DND-41 (cell line): Measurements from ENCODE around the gene NELL2.

ENCODE experiments used
- ATAC-seq: fragments of 200-7000 bp; cut with Tn5 transposase; 3 replicates; pipeline ENCODE4 v1.9.1; 2021; ENCODE audit warnings: low read depth; ENCODE audit not compliant: insufficient read depth
- DNase-seq: peaks from one replicate; pipeline ENCODE4 v3.0.0-alpha.2; 2020
- H2AFZ ChIP-seq: 2 replicates; pipeline ENCODE4 v1.6.0; 2012; ENCODE audit warnings: low read depth, low read length
- H3K27ac ChIP-seq: 2 replicates; pipeline ENCODE4 v1.5.1; 2012; ENCODE audit warnings: low read length, inconsistent platforms
- H3K27me3 ChIP-seq: fragments of 200-600 bp; sonication (generic); 2 replicates; pipeline ENCODE4 v1.6.0; 2012; ENCODE audit warnings: low read length, mild to moderate bottlenecking, inconsistent platforms; ENCODE audit not compliant: insufficient read depth, poor library complexity
- H3K36me3 ChIP-seq: 2 replicates; pipeline ENCODE4 v1.5.1; 2012; ENCODE audit warnings: low read length, inconsistent platforms; ENCODE audit not compliant: insufficient read depth
- H3K4me1 ChIP-seq: 2 replicates; pipeline ENCODE4 v1.5.1; 2012; ENCODE audit warnings: mild to moderate bottlenecking, low read length; ENCODE audit not compliant: insufficient read depth
- H3K4me2 ChIP-seq: 2 replicates; pipeline ENCODE4 v1.6.0; 2012; ENCODE audit warnings: mild to moderate bottlenecking, moderate library complexity, low read length, inconsistent platforms; ENCODE audit not compliant: insufficient read depth
- H3K4me3 ChIP-seq, 2 experiments: fragments of 200-600 bp in 1 of 2; shearing (Covaris generic) in 1 of 2; 2 replicates each; pipeline ENCODE4 v1.5.1; 2012 to 2016; ENCODE audit warnings: inconsistent platforms in 2 of 2, low read length in 2 of 2, mild to moderate bottlenecking in 2 of 2, low read depth in 1 of 2, moderate library complexity in 1 of 2
- H3K79me2 ChIP-seq: 2 replicates; pipeline ENCODE4 v1.6.0; 2012; ENCODE audit warnings: low read length, inconsistent platforms; ENCODE audit not compliant: insufficient read depth
- H3K9ac ChIP-seq: 2 replicates; pipeline ENCODE4 v1.6.0; 2012; ENCODE audit warnings: low read depth, mild to moderate bottlenecking, inconsistent platforms, low read length, moderate library complexity
- H3K9me3 ChIP-seq: 2 replicates; pipeline ENCODE4 v1.5.1; 2012; ENCODE audit warnings: low read length, moderate library complexity, mild to moderate bottlenecking, inconsistent platforms; ENCODE audit not compliant: insufficient read depth, severe bottlenecking
- H4K20me1 ChIP-seq: 2 replicates; pipeline ENCODE4 v1.6.0; 2012; ENCODE audit warnings: low read length; ENCODE audit not compliant: insufficient read depth
- EZH2 ChIP-seq: IDR thresholded peaks from 3 replicates; pipeline ENCODE4 v1.6.1; 2012; ENCODE audit warnings: borderline replicate concordance, low read depth, mild to moderate bottlenecking, moderate library complexity, low read length, inconsistent platforms; ENCODE audit not compliant: severe bottlenecking
- TF ChIP-seq, protein P1 (sequence below): IDR thresholded peaks from 2 replicates; pipeline ENCODE4 v1.5.1; 2012; ENCODE audit warnings: borderline replicate concordance, low read length, moderate library complexity, mild to moderate bottlenecking; ENCODE audit not compliant: poor library complexity, severe bottlenecking; ENCODE audit errors: extremely low read depth

NELL2 gene

GRCh38 chr12:44655846-44656245 lies 220.3 kb downstream of the NELL2 start:
- ATAC-seq: no peak
- Histone ChIP-seq H3K27ac (no peak overlapping the region), H3K9me3 (no peaks in the 10 kb centered on the region), H3K27me3 (no peaks in the 10 kb centered on the region), H3K4me1 (no peaks in the 10 kb centered on the region), H4K20me1 (no peaks in the 10 kb centered on the region), H3K4me2 (no peak overlapping the region), H2AFZ (no peak overlapping the region), H3K9ac (no peak overlapping the region), H3K79me2 (no peaks in the 10 kb centered on the region), H3K36me3 (no peaks in the 10 kb centered on the region), H3K4me3 (no peak overlapping the region)
- no peak for TF ChIP-seq EZH2
- TF ChIP-seq, protein P1, sequence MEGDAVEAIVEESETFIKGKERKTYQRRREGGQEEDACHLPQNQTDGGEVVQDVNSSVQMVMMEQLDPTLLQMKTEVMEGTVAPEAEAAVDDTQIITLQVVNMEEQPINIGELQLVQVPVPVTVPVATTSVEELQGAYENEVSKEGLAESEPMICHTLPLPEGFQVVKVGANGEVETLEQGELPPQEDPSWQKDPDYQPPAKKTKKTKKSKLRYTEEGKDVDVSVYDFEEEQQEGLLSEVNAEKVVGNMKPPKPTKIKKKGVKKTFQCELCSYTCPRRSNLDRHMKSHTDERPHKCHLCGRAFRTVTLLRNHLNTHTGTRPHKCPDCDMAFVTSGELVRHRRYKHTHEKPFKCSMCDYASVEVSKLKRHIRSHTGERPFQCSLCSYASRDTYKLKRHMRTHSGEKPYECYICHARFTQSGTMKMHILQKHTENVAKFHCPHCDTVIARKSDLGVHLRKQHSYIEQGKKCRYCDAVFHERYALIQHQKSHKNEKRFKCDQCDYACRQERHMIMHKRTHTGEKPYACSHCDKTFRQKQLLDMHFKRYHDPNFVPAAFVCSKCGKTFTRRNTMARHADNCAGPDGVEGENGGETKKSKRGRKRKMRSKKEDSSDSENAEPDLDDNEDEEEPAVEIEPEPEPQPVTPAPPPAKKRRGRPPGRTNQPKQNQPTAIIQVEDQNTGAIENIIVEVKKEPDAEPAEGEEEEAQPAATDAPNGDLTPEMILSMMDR: no peak
- DNase-seq: no peak

GRCh38 chr12:44654646-44655639 lies 221.2 kb downstream of the NELL2 start:
- H3K27ac ChIP-seq: no peak overlapping the region
- ATAC-seq (no peak), DNase-seq (no peak)
- no peaks in the 10 kb centered on the region for H3K79me2 ChIP-seq
- H3K9ac ChIP-seq: no peak overlapping the region
- H3K4me3 ChIP-seq: no peak overlapping the region
- H4K20me1 ChIP-seq: no peaks in the 10 kb centered on the region
- no peak overlapping the region for H3K4me2 ChIP-seq
- H3K27me3 ChIP-seq: no peaks in the 10 kb centered on the region
- H3K36me3 ChIP-seq: no peaks in the 10 kb centered on the region
- H3K9me3 ChIP-seq: no peaks in the 10 kb centered on the region
- TF ChIP-seq, protein P1: no peak
- no peak for TF ChIP-seq EZH2
- no peaks in the 10 kb centered on the region for H3K4me1 ChIP-seq
- no peak overlapping the region for H2AFZ ChIP-seq

DNA sequence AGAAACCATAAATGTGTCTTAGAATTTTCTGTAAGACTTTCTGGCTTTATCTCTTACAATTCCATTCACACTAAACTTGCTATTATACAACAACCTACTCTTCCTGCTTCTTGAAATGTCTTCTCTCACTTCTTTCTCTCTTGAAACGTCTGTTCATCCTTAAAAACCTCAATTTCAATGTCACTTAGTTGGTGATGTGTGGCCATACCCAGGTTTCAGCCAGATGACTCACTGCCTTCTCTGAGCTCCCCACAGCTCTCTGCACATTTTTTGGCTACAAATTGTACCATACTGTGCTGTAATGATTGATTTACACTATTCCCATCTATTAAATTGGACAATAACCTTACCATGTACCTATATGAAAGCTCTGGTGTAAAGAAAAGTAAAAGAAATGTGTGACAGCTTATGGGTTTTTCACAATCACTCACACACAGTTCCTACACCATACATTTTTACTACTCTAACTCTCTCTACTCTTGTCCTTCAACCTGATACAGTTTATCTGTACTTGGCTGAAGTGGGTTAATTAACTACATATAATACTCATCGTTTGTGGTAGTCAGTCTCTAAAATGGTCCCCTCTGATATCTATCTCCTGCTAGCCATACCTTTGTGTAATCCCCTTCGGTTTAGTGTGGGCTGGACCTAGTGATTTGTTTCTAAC lies 222.1 kb downstream of the NELL2 start:
- DNase-seq (no peak), ATAC-seq (no peak)
- Histone ChIP-seq H3K9me3 (no peaks in the 10 kb centered on the region), H3K4me1 (no peaks in the 10 kb centered on the region), H3K4me3 (no peak overlapping the region), H3K36me3 (no peaks in the 10 kb centered on the region), H3K27me3 (peaks cover 3% of the 10 kb centered on the region), H3K4me2 (no peak overlapping the region), H2AFZ (no peak overlapping the region), H3K79me2 (no peaks in the 10 kb centered on the region), H3K9ac (no peak overlapping the region), H3K27ac (no peak overlapping the region), H4K20me1 (no peaks in the 10 kb centered on the region)
- TF ChIP-seq, protein P1: no peak
- TF ChIP-seq EZH2: no peak
